A673 (cell line): Measurements from ENCODE around the gene DENND1A.

Experiments
- CTCF ChIP-seq: fragments of 300-800, 200-600 bp; sonication (generic); conservative IDR thresholded peaks from 2 replicates; pipeline ENCODE4 v1.5.1; 2017; ENCODE audit warnings: low read depth, mild to moderate bottlenecking, antibody characterized with exemption, low read length, moderate library complexity, mixed read lengths
- EZH2 ChIP-seq: fragments of 200-600 bp; sonication (generic); IDR thresholded peaks from 2 replicates; pipeline ENCODE4 v1.6.1; 2017; ENCODE audit warnings: borderline replicate concordance, low read depth, mild to moderate bottlenecking, mixed read lengths, antibody characterized with exemption, low read length; ENCODE audit not compliant: poor library complexity, severe bottlenecking

- no peak for TF ChIP-seq CTCF
- TF ChIP-seq EZH2: no peak
Measured at GRCh38 chr9:123440256-123440655, 489.7 kb downstream of the DENND1A start.
